Globus pallidus (tissue), 1 donor: ENCODE measurements around the gene ARMH4.

ENCODE experiments used
- DNase-seq: peaks from one replicate; pipeline ENCODE4 v3.0.0-alpha.2; 2015; ENCODE audit warnings: low spot score

The ARMH4 gene

DNA sequence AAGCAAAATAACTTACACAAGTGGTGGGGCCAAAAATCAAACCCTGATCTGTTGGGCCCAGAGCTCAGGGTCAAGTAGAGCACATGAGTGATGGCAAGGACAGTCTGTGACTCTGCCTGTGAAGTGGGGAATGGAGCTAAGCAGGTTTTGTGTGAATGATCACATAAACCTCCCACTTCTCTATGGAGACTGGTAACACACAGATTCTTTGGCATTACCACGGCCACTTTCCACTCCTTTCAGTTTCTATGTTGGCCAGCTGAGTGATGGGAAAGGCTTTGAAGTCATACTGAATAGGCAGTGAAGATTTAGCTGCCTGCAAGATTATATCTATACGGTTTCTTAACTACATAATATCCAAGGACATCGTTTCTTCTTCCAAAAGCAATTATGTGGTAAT lies 97.9 kb downstream of the ARMH4 start:
- no peak for DNase-seq

DNA sequence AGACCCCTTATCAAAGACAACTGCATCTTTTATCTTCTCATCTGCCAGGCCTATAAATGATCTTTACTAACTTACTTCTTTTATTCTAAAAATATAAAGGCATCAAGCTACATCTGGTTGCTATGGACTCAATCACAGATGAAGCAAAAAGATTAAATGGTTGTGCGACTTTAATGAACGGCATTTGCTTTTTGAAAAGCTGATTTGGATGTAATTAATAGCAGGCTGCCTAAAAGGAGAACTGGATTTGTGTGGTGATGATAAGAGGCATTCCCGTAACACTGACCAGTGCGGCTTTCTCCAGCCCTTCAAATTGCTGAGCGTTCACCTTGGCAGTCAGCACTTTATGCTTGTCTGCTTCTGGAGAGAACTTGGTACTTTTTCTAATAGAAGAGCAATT lies 103.8 kb downstream of the ARMH4 start:
- no peak for DNase-seq

DNA sequence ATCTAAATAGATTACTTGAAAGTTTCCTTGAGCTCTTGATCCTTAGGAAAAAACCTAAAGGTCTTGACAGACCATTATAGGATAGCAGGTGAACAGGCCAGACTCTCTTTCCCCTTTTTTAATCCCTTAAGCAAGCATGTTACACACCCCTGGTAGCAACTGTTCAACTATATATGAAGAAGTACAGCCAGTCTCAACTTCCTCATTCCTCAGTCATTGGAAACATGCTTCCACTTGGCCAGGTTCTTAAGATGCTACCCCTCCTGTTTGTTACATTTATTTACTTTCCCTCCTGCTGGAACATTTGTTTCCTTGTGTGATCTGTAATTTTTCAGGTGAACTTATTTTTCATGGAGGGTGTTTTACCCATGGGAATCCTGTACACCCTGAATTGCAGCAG lies 124.1 kb downstream of the ARMH4 start:
- no peak for DNase-seq

DNA sequence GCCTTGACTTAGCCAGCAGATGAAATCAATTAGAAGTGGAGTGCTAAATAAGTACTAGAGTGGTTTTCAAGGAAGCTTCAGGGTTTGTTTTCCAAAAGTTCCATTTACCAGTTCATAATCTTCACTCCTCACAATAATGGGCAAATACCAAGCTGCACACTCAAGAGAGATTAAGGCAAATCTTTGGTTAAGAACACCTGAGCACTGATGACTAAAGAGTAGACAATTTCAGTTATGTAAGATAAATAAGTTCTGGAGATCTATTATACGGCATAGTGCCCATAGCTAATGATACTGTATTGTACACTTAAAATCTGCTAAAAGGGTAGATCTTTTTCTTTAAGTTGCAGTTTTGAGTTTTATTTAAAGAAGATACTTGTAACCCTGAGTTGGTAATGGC lies 125.0 kb downstream of the ARMH4 start:
- no peak for DNase-seq

DNA sequence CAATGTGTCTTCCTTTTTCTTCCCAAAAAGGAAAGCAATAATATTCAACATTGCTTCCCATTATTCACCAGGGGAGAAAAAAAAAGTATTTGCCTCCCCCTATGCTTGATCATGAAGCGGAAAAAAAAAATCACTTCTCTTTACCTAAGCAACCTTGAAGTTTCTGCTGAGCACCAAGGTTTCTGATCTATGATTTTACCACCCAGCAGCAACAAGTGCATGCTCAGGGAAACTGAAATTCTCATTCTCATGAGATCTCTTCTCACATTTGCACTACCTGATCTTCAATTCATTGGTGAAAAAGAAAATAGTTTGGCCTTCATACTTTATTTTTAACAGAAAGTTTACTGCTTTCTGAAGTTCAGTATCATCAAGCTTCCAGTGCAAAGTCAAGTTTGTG lies 125.8 kb downstream of the ARMH4 start:
- DNase-seq = no peak

DNA sequence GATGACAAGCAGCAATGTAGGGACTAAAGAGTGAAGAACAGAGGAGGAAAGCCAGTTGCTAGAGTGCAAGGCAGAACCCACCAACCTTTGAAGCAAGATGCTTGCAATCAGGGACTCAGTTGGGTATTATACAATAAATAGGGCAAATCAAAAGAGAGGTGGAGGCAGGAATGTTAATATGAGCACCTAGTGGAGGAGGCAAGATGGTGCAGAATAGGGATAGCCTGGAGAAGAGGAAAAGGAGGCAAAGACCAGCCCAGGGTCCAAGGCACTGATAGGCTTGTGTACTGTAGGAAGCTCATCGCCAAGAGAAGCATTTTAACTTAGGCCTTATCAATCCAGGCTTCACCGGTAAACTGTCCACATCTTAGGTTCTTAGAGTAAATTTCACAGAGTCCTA lies 137.2 kb downstream of the ARMH4 start:
- no peak for DNase-seq

DNA sequence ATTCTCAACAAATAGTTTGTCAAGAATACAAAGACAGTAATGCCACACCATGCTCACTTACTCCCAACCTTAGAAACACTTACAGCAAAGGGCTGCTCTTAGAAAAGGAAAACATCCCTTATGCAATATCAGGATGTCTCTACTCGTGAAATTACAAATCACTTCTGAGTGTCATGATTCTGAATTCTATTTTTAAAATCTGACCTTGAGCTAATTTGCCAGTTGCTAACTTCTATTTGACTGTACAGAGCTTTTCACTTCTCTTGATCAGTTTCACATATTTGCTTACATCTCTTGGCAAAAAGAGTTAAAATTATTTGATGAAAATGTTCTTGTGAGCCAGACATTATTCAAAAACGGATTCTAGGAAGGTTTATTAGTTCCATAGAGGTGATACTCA lies 149.4 kb downstream of the ARMH4 start:
- no peak for DNase-seq

DNA sequence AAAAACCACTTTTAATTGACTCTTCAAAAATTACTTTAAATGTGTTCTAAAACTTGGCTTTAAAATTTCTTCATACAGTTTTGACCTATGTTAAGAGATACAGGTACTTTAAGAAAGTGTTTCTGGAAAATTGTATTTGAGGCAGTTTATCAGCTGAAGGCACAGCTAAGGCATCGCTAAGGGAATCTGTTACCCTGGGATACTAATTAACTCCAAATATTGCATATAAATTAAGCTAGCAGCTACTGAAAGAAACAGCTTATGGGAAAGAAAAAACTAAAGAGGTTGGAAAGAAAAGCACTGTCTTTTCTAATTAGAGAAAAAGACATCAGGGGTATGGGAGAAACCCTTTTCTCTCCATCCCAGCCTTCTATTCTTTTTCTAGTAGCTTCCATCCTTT lies 152.0 kb downstream of the ARMH4 start:
- DNase-seq = no peak

DNA sequence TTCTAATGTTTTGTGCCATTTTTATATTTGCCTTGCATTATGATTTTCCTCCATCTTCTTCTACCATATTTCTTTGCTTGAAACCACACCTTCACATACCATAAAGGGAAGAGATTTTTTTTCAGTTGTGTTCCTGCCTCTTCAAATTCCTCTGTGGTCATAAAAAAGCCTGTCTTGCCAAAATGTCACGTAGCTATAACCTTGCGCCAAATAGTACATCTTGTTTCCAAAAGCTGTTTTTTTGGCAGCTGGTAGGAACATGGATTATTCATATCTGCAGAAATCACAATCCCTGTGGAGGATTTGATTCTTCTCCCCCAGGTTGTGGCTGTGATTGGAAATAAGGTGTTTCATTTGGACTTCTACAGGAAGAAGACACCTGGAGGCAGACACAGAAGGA lies 152.5 kb downstream of the ARMH4 start:
- no peak for DNase-seq

DNA sequence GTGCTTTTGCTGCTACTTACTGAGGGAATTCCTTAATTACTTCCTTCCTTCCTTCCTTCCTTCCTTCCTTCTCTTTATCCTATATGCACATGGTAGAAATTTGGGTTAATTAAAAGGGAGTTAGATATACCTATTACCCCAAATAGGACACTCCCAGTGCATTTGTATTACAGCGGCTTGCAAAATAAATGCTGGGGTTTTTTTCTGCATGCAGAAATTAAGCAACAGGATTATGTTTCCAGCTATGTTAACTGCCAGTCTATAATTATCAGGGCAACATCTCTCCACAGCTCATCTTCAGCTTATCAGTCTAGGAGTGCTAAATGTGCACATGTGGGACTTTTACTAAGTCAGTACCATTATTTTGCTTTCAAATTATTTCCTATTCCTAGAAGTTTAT lies 153.2 kb downstream of the ARMH4 start:
- no peak for DNase-seq

DNA sequence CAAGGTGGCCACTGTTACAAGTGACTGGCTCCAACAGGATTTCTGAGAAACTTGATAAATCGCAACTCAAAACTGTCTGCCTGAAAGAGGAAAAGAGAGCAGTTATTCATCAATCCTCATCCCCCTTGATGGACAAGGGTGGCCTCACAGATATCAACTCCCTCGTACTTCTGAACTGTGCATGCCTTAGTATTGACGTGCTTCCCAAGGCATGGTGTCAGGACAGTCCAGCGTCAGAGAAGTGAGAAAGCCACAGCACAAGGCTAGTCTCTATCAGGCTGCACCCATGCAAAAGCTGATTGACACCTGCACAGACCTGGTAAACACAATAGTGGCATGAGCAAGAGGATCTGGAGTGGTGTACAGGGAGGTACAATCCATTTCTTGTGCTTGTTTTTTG lies 160.7 kb downstream of the ARMH4 start:
- no peak for DNase-seq

DNA sequence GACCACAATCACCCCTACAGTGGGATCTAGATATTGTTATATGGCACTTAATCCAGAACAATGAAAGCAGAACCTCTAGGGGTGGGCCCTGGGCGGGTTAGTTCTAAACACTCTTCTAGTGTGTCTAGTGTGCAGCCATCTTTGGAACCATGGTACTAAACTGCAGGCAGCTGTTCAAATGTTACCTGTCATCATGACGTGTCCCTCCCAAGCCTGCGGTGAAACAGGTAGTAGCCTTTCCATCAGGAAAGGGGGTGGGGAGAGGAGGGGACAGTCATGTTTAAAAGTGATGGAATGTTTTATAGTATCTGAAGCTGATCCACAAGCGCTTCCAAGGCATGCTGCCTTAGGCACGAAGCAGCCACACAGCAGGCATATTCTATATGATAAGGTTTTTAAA lies 163.6 kb downstream of the ARMH4 start:
- DNase-seq = no peak

DNA sequence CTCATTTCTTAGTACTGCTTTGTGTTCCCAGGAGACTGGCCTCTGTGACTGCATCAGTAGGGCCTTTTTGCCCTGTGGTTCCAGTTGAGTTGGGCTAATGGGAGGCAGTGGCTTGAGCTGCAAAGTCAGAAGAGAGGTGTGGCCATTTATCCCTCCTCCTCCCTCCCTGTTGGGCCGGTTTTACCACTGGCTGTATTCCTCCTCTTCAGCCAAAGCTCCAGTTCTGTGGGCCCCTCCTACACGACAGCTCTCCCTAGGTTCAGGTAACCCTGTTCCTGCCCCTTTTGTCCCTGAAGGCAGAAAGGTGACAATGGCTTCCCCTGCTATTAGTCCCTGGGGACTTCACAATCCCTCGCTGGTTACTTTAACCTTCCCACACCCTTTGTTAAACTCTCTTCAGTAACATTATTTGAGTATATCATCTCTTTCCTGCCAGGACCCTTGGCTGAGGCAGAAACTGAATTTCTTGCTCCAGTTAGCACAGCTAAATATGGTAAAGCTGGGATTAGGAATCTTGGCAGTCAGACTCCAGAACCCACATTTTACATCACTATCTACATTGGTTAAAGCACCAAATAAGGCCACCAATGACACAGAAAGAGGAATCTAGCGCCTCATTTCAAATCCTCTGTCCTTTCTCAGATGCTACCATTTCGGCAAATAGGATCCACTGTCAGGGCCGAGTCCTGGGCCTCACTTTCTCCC lies 164.3 kb downstream of the ARMH4 start:
- no peak for DNase-seq

DNA sequence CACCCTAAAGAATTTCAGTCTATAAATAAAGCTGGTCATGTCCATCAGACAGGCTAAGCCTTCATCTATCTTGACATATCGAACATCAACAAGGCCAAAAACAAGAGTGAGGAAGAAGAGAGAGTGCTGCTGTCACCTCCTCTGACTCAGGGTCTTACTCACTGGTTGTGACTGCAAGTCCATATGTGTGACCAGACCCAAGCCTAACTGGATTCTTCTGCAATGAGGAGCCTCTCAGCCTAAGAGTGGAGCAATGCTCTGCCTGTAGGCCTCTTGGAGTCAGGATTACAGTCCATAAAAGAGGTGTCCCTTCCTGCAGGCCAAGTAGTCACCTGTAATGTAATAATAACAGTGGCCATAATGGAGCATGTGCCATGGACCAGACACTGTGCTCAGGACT lies 165.0 kb downstream of the ARMH4 start:
- DNase-seq = no peak

DNA sequence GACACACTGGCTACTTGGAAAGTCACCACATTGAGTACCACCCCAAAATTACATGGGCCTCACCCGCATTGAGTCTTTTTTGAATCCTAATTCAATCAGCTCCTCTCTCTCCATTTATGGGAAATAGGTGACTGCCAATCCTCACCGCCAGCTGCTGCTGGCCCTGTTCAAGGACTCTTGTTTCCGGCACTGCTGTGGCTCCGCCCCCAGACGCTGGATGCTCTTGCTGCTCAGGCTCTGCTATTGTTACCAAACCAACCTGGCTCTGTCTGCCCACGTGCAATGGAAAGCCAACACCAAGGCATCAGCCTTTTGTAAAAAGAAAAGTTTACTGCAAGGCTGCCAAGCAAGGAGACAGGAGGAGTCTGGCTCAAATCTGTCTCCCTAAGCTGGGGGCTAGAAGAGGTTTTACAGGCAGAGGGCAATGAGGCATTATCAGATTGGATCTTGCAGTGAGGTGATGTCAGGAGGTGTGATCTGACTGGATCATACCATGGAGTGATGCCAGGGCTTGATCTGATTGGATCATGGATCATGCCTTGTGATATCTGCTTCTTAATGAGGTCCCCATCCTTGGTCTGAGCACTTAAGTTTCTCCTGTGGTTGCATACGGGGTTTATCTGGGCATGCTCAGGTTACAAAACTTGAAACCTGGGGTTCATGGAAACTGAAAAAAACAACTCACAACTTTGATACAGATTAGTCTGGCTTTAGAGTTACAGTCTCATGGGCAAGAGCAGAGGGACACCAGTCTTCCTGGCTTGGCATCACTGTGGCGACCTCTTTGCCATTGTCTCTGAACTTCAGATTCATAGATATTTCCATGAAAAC lies 169.0 kb downstream of the ARMH4 start:
- DNase-seq = no peak

DNA sequence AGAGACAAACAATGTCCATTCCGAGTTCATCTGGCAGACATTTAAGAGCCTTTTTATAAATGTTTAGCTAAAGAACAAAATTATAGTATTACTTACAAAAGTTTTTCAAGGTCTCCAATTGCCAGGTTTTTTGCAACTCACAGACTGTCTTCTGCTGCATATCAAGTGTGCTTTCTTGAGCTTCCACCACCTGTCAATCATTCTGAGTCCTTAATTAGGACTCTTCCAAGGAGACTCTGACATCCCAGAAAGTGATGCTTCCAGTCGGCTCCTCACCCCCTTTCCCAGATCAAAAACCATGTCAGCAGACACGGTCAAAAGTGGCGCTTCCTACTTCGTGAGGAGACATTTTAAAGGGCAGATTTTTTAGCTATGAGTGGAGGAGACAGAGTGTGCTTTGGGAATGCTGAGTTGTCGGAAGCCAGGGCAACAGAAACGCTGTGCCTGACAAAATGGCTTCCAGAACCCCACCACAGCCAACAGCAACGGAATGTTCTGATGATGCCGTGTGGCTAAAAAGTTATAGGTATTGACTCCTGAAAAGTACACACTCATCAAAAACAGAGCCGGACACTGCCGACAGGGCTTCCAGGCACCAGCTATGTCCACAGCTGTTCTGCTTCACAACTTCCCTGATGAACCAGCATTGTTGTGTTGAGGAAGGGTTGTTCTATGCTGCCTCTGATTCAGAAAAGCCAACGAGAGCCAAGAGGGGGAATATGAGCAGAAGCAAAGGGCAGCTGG lies 170.0 kb downstream of the ARMH4 start:
- no peak for DNase-seq

DNA sequence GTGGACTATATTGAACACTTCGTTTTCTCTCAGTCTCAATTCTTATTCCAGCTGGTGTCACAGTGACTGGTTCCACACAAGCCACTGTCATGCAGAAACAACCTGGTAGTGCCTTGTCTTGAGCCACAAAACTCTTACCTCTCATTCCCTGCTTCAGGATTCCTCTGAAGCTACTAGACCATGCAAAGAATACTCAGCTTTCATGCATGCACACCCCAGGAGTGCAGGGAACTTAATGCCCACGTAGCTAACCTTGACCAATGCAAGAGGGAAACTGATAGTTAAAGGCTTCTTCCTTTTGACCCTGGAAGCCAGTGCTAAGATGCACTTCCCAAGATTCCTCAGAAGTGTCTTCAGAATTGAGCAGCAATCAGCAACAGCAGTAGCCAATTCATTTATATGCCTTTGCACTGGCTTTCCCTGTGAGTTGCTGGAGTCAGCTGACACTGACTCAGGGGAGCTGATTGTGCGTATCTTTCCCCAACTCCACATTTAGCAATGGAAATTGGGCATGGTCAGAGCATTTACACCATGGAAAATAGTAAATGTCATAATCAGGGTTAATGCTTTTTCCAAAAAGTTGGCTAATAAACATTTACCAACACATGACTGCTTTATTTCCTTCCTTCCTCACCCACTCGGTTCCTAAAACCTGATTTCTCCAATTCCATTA lies 172.5 kb downstream of the ARMH4 start:
- no peak for DNase-seq

DNA sequence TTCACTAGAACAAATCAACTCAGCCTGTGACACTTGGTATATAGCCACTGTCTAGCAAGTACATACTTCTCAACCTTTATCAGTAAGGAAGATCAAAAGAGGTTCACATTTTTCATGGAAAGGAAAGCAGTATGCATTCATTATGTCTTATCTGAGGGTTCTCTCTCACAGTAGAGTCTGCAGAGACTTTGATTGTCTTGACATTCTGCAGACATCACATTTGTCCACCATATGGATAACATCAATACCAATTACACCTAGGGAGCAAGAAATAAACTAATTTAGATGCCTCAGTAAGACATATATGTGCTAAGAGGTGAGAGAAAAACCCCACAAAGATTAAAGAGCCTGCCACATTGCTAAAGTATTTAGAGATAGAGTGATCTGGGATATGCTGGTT lies 175.3 kb downstream of the ARMH4 start:
- DNase-seq = no peak

DNA sequence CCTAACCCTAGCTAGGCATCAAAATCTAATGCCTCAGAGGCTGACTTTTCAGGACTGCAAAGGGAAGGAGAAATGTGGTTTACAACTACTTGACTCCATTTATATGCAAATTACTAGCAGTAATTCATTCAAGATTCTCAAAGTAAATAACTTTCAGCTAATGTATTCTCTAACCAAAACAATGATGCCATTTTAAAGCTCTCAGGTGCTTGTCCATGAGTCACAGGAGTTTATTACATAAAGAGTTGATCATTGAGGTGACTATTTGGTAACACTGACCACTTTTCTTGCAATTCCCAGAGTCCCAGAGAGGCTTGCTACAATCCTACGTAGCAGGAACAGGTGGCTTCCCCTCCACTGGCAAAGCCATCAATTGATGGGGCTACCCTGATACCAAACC lies 177.1 kb downstream of the ARMH4 start:
- no peak for DNase-seq

DNA sequence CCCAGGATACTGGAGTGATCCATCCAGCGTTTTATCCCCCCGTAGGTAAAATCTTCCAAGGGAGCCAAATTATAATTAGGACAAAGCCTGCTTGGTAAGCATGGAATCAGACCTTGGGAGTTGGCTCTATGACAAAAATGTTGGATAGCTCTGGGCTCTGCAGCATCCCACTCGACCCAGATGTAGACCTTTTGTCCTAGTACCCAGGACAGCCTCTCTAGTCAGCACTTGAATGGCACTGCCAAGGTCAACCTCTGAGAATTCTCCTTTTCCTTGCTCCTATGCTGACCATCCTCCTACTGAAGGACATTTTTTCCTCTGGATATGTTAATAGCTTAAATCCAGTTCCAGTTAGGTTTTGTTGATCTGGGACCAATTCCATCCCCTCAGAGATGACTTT lies 181.4 kb downstream of the ARMH4 start:
- no peak for DNase-seq

DNA sequence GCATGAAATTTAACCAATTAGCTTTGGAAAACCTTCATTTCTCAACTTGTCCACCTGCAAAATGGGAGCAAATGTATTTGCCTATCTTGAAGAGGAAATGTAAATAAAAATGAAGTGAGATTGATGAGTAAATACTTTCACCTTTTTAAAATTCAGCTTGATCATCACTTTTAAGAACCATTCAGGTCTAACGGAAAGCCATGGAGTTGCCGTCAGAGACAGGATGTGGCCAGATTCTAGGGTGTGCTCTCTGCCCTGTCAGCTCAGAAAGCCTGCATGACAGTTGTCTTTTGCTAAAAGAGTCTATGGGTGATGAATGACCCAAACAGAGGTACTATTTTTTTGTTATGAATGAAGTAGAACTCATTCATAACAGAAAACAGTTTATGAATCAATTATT lies 181.8 kb downstream of the ARMH4 start:
- DNase-seq = no peak

DNA sequence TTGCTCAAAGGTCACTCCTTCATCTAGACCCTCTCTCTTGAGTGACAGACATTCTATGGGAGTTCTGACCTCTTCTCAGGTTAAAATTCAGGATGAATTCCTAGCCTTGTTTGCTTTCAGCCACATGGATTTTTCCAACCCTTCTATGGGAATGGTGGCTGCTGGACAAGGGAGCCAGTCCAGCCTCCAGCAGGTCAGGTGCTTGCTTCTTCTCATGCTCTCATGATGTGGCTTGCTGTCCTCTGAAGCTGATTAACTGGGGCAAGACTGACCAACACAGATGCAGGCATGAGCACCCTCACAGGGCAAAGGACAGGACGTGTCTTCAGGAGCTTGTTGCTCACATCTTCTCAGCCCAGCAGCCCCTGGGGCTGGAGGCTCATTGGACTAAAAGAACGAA lies 188.9 kb downstream of the ARMH4 start:
- no peak for DNase-seq
